ENCODE data around the gene NRAS.

The NRAS gene

DNA sequence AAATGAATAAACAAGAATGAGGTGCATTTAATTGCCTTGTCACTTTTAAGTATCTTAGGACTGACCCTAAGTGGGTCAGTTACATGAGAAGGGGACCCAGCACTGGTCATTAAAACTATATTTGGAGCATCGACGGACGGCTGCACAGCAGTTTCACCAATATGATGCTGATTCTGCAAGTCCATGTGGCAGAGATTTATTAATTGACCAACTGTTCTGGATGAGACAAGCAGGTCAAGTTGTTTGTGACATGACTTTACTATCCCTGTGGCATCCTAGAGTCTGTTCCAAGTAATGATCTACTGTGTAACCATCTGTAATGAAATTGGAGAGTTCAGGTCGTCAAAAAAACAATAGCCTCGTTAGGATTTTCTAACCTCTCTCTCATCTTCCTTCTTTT is 30.7 kb downstream of the NRAS start:
- no peak for DNase-seq (ENCODE audit: low read depth in 2 of 2, low spot score in 1 of 2)

DNA sequence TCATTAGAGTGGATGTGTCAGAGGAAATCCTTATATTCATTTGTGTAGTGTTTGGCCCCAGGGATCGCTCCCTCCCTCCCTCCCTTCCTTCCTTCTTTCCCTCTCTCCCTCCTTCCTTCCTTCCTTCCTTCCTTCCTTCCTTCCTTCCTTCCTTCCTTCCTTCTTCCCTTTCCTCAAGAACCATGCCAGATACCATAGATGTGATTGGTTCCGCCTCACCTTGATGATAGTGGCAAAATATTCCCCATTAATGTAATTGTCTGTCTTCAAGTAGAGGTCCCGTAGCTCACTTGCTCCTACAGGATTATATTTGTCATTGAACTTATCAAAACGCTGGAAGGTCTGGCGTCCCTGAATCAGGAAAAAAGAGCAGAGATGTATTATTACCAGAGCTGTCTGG is 38.9 kb downstream of the NRAS start:
- no peak for DNase-seq (ENCODE audit: low read depth in 2 of 2, low spot score in 1 of 2)

DNA sequence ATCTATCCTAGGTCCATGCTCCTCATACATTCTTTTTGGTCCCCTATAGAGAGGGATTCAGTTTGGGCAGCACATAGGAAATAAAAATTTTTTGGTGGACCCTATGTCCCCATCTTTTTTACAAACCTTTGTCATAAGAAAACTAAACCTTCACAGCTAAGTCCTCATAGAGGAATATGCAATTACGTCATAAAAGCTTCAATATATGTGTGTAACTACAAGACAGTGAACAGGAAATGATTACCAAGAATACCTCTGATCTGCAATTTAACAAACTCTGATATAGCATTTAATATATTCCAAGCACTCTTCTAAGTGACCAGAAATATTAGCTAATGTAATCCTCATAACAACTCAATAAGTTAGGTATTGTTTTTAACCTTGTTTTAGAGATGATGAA is 40.5 kb downstream of the NRAS start:
- no peak for DNase-seq (ENCODE audit: low read depth in 2 of 2, low spot score in 1 of 2)

DNA sequence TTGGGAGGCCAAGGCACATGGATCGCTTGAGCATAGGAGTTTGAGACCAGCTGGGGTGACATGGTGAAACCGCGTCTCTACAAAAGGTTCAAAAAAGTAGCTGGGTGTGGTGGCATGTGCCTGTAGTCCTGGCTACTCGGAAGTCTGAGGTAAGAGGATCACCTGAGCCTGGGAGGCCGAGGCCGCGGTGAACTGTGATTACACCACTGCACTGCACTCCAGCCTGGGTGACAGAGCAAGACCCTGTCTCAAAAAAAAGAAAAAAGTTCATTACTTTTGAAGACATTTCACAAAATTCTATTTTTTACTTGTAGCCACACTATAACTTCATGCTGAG is 44.7 kb downstream of the NRAS start:
- DNase-seq (ENCODE audit: low read depth in 2 of 2, low spot score in 1 of 2): no peak

DNA sequence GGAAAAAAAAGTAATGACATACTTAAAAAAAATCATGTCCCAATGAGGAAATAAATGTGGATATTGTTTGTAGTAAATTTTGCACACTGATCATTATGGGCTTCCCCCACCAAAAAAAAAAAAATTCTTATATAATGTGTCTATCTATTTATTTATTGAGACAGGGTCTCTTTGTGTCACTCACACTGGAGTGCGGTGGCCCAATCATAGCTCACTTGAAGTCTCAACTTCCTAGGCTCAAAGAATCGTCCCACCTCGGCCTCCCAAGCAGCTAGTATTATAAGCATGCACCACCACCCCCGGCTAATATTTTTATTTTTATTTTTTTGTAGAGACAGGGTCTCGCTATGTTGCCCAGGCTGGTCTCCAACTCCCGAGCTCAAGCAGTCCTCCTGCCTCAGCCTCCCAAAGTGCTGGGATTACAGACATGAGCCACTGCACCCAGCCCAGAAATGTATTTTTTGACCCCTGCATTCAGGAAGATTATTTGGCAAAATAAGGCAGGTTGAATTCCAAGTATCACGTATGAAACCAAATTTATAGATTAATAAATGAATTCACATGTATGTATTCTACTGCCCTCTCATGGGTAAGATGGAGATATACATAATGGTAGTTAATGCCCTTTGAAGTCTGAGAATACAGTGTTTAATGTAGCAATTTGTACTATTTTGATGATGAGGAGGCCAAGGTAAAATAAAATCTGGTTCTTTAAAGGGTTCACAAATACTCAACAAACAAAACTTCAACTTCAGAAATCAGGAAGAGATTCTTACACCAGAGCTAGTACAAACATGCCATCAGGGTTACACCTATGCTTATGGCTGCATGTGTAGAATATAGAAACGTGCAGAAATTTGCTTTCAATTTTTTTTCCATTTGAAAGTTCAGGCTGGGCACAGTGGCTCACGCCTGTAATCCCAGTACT is 45.3 kb downstream of the NRAS start:
- DNase-seq (ENCODE audit: low read depth in 2 of 2, low spot score in 1 of 2): no peak

DNA sequence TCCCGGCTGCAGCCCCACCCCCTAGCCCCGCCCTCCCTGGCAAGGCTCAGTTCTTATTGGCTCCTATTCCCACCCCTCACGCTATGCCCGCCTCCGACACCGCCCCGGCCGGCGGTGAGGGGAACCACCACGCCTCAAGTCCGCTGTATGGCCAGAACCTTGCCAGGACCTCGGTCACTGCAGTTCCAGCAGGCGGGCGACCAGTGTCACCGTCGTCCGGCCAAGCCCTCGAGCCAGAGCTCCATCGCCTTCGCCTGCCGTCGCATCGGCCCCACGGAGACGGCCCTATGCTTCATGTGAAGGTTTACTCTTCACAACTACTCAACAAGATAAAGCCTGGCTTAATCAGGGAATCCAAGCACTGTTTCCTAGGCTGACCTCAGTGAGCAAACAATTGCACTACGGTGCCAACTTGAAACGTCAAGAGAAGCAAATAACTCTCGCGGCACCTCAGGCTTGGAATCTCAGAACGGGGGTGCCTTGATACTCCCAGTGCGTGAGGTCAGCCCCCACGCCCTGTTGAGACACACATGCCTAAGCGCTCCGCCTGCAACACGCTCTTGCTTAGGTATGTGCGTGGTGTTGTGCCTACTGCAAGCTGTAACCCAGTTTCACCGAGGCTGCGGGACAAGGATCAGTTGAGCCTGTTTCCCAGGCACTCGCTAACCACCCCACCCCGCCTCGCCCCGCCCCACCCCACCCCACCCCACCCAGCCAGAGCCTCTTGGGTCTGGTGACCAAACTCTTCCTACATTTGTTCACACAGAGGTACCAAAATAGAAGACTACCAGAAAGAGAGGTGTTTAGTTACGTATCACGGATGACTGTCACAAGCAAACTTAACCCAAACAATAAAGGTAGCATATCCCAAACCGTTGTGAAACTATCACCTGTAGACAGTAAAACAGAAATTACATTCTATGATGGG is 46.2 kb downstream of the NRAS start:
- DNase-seq (ENCODE audit: low read depth in 2 of 2, low spot score in 1 of 2): peak; percentile 66 to 75

DNA sequence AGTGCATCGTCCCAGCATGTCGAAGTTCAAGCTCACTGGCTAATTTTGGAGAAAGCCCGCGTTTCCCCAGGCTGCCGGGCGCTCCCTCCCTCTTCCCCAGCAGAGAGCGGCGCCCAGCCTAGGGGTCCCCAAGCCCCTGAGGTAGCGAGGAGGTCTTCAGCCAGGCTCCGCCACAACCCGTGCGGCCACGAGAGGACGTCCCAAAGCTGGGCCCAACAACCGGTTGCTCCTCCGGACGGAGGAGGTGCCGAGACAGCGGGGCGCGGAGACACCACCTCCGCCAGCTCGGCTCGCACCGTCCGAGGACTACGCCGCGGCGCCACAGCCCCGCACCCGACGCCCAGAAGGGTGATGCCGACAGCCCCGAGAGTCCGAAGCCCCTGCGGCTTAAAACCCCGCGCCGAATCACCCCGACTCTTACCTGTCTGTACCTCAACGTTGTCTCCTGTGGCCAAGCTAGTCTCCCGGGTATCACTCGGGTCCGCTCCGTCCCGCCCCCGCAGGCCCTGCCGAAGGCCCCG is 46.9 kb downstream of the NRAS start, which contains the start of gene DENND2C:
TSS of gene DENND2C (minus strand) at position 488 of the 521 bp plus-strand sequence. CDS start 44,065 bp downstream, outside the sequence.
- no peak for DNase-seq (ENCODE audit: low read depth in 2 of 2, low spot score in 1 of 2)

DNA sequence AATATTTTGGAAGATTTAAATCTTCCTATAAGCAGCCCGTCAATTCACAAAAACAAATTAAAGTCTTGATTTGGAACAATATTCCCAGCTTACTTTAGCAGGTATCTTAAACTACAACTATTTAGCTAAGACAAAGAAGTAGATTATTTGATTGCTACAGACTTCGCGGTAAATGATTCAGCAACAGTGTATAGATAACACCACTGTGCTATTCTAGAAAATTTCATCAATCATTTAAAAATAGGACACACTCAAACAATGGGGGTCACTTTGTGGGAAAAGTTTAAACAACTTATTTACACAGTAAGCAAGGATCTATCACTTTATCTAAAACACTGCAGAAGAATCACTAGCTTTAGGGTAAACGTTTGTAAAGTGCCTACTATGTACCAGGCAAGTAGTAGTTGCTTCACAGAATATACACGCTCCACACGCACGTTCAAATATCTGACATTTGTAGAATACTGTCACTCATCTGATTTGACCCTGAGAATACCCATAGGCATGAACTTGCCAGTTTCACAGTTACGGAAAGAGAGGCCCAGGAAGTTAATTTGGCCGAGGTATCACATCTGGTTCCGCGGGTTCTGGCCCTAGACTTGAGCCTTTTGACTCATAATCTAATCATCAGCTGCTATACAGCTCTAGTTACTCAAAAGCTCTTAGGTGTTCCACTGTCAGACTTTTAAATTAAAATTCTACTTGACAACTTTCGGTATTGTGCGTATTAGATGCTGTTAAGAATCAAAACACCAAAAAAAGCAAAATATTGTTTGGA is 47.6 kb downstream of the NRAS start:
- DNase-seq (ENCODE audit: low read depth in 2 of 2, low spot score in 1 of 2): no peak

DNA sequence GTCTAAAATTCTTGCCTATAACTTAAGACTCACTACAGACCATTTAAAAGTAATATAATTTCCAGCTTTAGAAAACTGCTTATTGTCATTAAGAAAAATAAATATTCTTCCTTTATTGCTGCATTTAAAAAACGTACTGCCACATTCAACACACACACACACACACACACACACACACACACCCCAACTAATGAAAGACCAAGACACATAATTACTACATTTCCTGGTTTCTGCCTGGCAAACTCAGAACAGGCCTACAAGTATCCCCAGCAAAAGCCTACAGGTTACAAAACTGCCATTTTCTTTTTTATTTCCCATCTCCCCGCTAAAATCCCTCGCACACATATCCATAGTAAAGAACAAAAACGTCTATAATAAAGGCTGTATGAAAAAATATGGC is 48.2 kb downstream of the NRAS start:
- DNase-seq (ENCODE audit: low read depth in 2 of 2, low spot score in 1 of 2): no peak

DNA sequence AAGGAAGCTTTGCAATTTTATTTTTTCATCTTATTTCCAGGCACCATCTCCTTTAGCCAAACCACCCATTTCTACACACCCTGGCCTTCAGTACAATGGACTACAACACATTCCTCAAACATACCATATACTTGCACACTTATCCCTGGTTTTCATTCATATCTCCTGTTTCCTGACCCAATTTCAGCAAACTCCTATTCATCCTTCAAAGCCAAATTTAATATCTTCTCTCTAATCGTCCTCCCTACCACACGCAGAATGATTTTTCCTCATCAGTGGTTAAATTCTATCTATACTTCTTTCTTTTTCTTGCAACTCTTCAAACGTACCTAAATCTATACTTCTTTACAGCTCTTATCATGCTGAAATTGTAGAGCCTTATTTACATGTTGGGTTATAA is 49.6 kb downstream of the NRAS start:
- DNase-seq (ENCODE audit: low read depth in 2 of 2, low spot score in 1 of 2): no peak

DNA sequence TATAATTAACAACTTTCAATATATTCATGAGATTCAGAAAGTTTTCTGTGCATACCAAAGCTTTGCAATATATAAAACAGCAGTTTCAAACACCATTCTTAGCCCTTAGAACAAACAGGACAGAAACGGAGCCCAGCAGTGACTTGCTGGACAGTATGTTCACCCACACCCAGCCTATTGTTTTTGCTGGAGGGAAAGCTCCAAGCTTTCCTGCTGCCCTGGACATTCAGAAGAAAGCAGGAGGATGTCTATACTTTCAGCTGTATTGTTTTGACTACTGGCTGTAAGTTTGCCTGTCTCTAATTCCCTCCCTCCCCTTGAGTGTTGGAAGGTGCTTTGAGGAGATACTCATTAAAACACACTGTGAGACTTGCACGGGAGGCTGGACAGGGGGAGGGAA is 56.3 kb downstream of the NRAS start:
- DNase-seq (ENCODE audit: low read depth in 2 of 2, low spot score in 1 of 2): no peak
